Loucy (cell line): ENCODE measurements around the gene DNAJC1.

Experiments used
- H2AFZ ChIP-seq: fragments of 200-600 bp; sonication (generic); 2 replicates; pipeline ENCODE4 v1.6.0; 2016; ENCODE audit warnings: antibody characterized with exemption, mild to moderate bottlenecking, low read length, moderate library complexity
- H3F3A ChIP-seq: fragments of 200-600 bp; 2 replicates; pipeline ENCODE4 v1.6.0; 2016; ENCODE audit warnings: antibody characterized with exemption, low read depth, mild to moderate bottlenecking
- H3K27me3 ChIP-seq: fragments of 200-600 bp; sonication (generic); 2 replicates; pipeline ENCODE4 v1.6.1; 2014; ENCODE audit warnings: low read length, mild to moderate bottlenecking; ENCODE audit not compliant: insufficient read depth, poor library complexity, severe bottlenecking
- H3K36me3 ChIP-seq: fragments of 200-600 bp; sonication (generic); 2 replicates; pipeline ENCODE4 v1.6.1; 2016; ENCODE audit warnings: low read length; ENCODE audit not compliant: insufficient read depth
- H3K4me1 ChIP-seq: fragments of 200-600 bp; sonication (generic); 2 replicates; pipeline ENCODE4 v1.5.1; 2014; ENCODE audit warnings: low read length, mild to moderate bottlenecking; ENCODE audit not compliant: insufficient read depth, poor library complexity, severe bottlenecking
- H3K4me2 ChIP-seq: fragments of 200-600 bp; sonication (generic); 2 replicates; pipeline ENCODE4 v1.6.0; 2014; ENCODE audit warnings: antibody characterized with exemption, low read length, low read depth, mild to moderate bottlenecking; ENCODE audit not compliant: poor library complexity, severe bottlenecking
- H3K4me3 ChIP-seq: fragments of 200-600 bp; sonication (generic); 2 replicates; pipeline ENCODE4 v1.5.1; 2014; ENCODE audit warnings: low read length, mild to moderate bottlenecking, mixed read lengths; ENCODE audit not compliant: poor library complexity, severe bottlenecking
- H3K79me2 ChIP-seq: fragments of 200-600 bp; sonication (generic); 2 replicates; pipeline ENCODE4 v1.6.1; 2014; ENCODE audit warnings: low read length; ENCODE audit not compliant: insufficient read depth
- H3K9ac ChIP-seq: fragments of 200-600 bp; sonication (generic); 2 replicates; pipeline ENCODE4 v1.6.0; 2014; ENCODE audit warnings: mild to moderate bottlenecking, low read depth, low read length, moderate library complexity; ENCODE audit not compliant: poor library complexity, severe bottlenecking
- H3K9me2 ChIP-seq: fragments of 200-600 bp; sonication (generic); replicated peaks from 2 replicates; pipeline ENCODE4 v1.6.1; 2016; ENCODE audit warnings: low read depth, low read length, mixed read lengths
- H3K9me3 ChIP-seq: fragments of 200-600 bp; sonication (generic); 2 replicates; pipeline ENCODE4 v1.6.1; 2014; ENCODE audit warnings: mild to moderate bottlenecking, antibody characterized with exemption, low read length, low read depth; ENCODE audit not compliant: insufficient read depth
- H4K20me1 ChIP-seq: fragments of 200-600 bp; sonication (generic); 2 replicates; pipeline ENCODE4 v1.6.0; 2014; ENCODE audit warnings: antibody characterized with exemption, low read length, mild to moderate bottlenecking; ENCODE audit not compliant: insufficient read depth, poor library complexity, severe bottlenecking
- CTCF ChIP-seq: fragments of 200-600 bp; sonication (generic); conservative IDR thresholded peaks from 2 replicates; pipeline ENCODE4 v1.5.1; 2014; ENCODE audit warnings: mild to moderate bottlenecking, antibody characterized with exemption, low read length
- EZH2phosphoT487 ChIP-seq: fragments of 200-600 bp; IDR thresholded peaks from 2 replicates; pipeline ENCODE4 v1.6.1; 2018; ENCODE audit warnings: antibody characterized with exemption, mild to moderate bottlenecking, moderate library complexity, borderline replicate concordance

DNAJC1 gene

DNA sequence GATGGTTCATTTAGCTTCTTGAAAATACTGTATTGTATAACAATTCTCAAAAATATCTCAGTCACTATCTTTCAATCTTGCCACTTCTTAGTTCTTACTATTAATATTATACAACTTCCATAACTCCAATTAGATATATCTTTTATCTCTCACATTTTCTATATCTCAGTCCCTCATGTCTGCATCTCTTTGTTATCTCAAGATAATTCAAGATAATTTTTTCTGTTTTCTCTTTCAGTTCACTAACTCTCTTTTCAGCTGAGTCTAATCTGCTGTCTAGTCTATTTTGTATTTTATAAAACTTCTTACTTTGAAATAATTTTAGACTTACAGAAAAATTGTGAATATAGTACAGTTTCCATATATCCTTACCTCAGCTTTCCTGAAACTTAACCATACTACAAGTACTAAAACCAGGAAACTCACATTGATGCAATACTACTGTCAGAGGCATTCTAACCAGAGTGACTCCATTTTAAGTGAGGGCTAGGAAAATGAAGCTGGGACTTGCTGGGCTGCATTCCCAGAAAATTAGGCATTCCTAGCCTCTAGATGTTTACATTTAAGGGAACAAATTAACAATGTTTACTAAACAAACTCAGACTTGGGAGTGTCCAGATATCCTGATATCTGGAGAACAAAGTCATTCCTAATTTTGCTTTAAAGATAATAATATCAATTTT lies 38.4 kb downstream of the DNAJC1 start:
- peaks cover 85% of the 10 kb centered on the region for H3K79me2 ChIP-seq
- no peak overlapping the region for H3K4me3 ChIP-seq
- no peaks in the 10 kb centered on the region for H3F3A ChIP-seq
- no peak overlapping the region for H3K4me2 ChIP-seq
- no peak overlapping the region for H2AFZ ChIP-seq
- peaks cover 13% of the 10 kb centered on the region for H4K20me1 ChIP-seq
- H3K27me3 ChIP-seq: no peaks in the 10 kb centered on the region
- H3K9me3 ChIP-seq: peaks cover 5% of the 10 kb centered on the region; the same call in 1 of the 2 replicates
- H3K9me2 ChIP-seq: no peaks in the 10 kb centered on the region
- H3K4me1 ChIP-seq: peaks cover 17% of the 10 kb centered on the region
- no peak overlapping the region for H3K9ac ChIP-seq
- no peaks in the 10 kb centered on the region; the same call in 1 of the 2 replicates for H3K36me3 ChIP-seq
- TF ChIP-seq CTCF (no peak), EZH2phosphoT487 (no peak)

- Histone ChIP-seq H3K4me2 (peak overlapping the region; percentile 11), H3F3A (no peaks in the 10 kb centered on the region), H3K4me1 (peaks cover 17% of the 10 kb centered on the region)
Observed at GRCh38 chr10:21962358-21962757, 41.2 kb downstream of the DNAJC1 start.

GRCh38 chr10:21961847-21962246 lies 41.7 kb downstream of the DNAJC1 start:
- no peak overlapping the region for H3K4me3 ChIP-seq
- no peaks in the 10 kb centered on the region for H3F3A ChIP-seq
- no peak overlapping the region for H3K9ac ChIP-seq
- H3K79me2 ChIP-seq: peaks cover 86% of the 10 kb centered on the region
- H3K9me3 ChIP-seq: peaks cover 5% of the 10 kb centered on the region; the same call in 1 of the 2 replicates
- H3K4me2 ChIP-seq: peak overlapping the region; percentile 11
- H2AFZ ChIP-seq: no peak overlapping the region
- H4K20me1 ChIP-seq: peaks cover 13% of the 10 kb centered on the region
- no peaks in the 10 kb centered on the region for H3K9me2 ChIP-seq
- no peak for TF ChIP-seq CTCF
- TF ChIP-seq EZH2phosphoT487: no peak
- peaks cover 17% of the 10 kb centered on the region for H3K4me1 ChIP-seq
- H3K36me3 ChIP-seq: no peaks in the 10 kb centered on the region; the same call in 1 of the 2 replicates
- no peaks in the 10 kb centered on the region for H3K27me3 ChIP-seq

More at GRCh38 chr10:21962358-21962757, 41.2 kb downstream of the DNAJC1 start:
- Histone ChIP-seq H4K20me1 (peaks cover 13% of the 10 kb centered on the region), H3K27me3 (no peaks in the 10 kb centered on the region), H2AFZ (no peak overlapping the region), H3K4me3 (no peak overlapping the region), H3K36me3 (no peaks in the 10 kb centered on the region; the same call in 1 of the 2 replicates), H3K9me3 (peaks cover 5% of the 10 kb centered on the region; the same call in 1 of the 2 replicates), H3K9me2 (no peaks in the 10 kb centered on the region), H3K9ac (no peak overlapping the region), H3K79me2 (peaks cover 86% of the 10 kb centered on the region)
- TF ChIP-seq EZH2phosphoT487 (no peak), CTCF (no peak)
